Measurements from ENCODE around the gene QRICH1. TPM values are rescaled to one million over a fixed set of nuclear protein-coding genes. Genes with fewer than 3 reads are reported as not detected.
A peak's percentile ranks its signal among the peaks of the same experiment; 100 is the strongest.

Gene QRICH1, protein sequence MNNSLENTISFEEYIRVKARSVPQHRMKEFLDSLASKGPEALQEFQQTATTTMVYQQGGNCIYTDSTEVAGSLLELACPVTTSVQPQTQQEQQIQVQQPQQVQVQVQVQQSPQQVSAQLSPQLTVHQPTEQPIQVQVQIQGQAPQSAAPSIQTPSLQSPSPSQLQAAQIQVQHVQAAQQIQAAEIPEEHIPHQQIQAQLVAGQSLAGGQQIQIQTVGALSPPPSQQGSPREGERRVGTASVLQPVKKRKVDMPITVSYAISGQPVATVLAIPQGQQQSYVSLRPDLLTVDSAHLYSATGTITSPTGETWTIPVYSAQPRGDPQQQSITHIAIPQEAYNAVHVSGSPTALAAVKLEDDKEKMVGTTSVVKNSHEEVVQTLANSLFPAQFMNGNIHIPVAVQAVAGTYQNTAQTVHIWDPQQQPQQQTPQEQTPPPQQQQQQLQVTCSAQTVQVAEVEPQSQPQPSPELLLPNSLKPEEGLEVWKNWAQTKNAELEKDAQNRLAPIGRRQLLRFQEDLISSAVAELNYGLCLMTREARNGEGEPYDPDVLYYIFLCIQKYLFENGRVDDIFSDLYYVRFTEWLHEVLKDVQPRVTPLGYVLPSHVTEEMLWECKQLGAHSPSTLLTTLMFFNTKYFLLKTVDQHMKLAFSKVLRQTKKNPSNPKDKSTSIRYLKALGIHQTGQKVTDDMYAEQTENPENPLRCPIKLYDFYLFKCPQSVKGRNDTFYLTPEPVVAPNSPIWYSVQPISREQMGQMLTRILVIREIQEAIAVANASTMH
- total RNA-seq = 101 TPM

GRCh38 chr3:49093853-49094767 is at the start of gene QRICH1:
QRICH1 (minus strand) TSS chr3:49094071; CDS start chr3:49077017, 17,054 bp downstream.
- intact Hi-C loops (cut with DNase I) = no loop called here
- DNase-seq (ENCODE audit: low spot score) (peak; percentile 99), ATAC-seq (peak; percentile 98)

GRCh38 chr3:49140080-49140479 is 46.2 kb upstream of the QRICH1 start:
- intact Hi-C loops (cut with DNase I) = no loop called here
- DNase-seq (ENCODE audit: low spot score) = no peak
- no peak for ATAC-seq

DNA sequence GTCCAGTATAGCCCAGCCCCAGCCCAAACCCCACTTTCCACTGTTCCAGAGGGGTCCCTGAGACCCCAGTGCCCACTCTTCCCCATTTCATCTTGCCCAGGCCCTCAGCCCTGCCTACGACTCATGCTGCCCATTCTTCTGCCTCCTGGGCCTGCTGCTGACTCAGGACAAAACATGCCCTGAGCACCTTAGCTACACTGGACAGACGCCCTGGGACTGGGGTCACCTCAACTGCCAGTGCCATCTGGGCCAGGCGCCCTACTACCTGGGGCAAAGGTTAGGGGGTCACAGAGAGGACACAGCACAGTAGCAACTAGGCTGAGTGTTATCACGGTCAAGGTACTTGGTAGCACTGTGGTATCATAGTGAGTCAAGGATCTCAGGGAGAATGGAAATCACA is 41.6 kb upstream of the QRICH1 start:
- ATAC-seq = no peak
- intact Hi-C loops (cut with DNase I) = no loop called here
- no peak for DNase-seq (ENCODE audit: low spot score)

- ATAC-seq (no peak), DNase-seq (ENCODE audit: low spot score) (no peak)
- intact Hi-C loops (cut with DNase I) = no loop called here
Measured at GRCh38 chr3:49134471-49135265, 40.8 kb upstream of the QRICH1 start.

GRCh38 chr3:49133226-49133951 is 39.5 kb upstream of the QRICH1 start:
- DNase-seq (ENCODE audit: low spot score) (peak; percentile 90), ATAC-seq (peak; percentile 95)
- intact Hi-C loops (cut with DNase I) = no loop called here

- peak; percentile 93 for ATAC-seq
- peak; percentile 86 for DNase-seq (ENCODE audit: low spot score)
- intact Hi-C loops (cut with DNase I) = no loop called here
Measured at GRCh38 chr3:49132437-49133225, 38.8 kb upstream of the QRICH1 start, which contains the start of gene LAMB2. LAMB2 (minus strand) TSS chr3:49133050; CDS start chr3:49132867, 183 bp downstream.

- DNase-seq (ENCODE audit: low spot score) = no peak
- intact Hi-C loops (cut with DNase I) = no loop called here
- no peak for ATAC-seq
Measured at GRCh38 chr3:49132073-49132436, 38.2 kb upstream of the QRICH1 start.

DNA sequence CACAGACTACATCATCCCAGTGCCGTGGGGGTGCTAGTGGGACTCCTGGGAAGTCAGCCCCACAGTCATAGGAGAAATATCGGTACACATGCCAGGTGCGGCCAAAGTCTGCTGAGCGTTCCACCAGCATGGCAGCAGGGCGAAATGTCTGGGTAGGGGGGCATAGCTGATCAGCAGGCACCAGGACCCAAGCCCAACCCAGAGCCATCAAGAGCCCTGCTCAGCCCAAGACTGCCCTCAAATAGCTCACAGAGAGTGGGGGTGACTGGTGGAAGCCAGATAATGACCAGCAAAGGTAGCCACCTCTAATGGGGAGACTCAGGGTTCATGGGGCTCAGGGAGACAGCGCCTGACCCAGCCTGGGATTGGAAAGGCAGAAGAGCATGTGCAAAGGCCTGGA is 37.7 kb upstream of the QRICH1 start:
- DNase-seq (ENCODE audit: low spot score) (no peak), ATAC-seq (no peak)
- intact Hi-C loops (cut with DNase I) = no loop called here

GRCh38 chr3:49131040-49131439 is 37.2 kb upstream of the QRICH1 start:
- DNase-seq (ENCODE audit: low spot score) (no peak), ATAC-seq (no peak)
- intact Hi-C loops (cut with DNase I) = no loop called here

- intact Hi-C loops (cut with DNase I) = no loop called here
Measured at GRCh38 chr3:49124991-49125670, 31.3 kb upstream of the QRICH1 start.

GRCh38 chr3:49124203-49124602 is 30.3 kb upstream of the QRICH1 start:
- ATAC-seq (no peak), DNase-seq (ENCODE audit: low spot score) (no peak)
- intact Hi-C loops (cut with DNase I) = no loop called here

More at GRCh38 chr3:49124991-49125670, 31.3 kb upstream of the QRICH1 start:
- ATAC-seq (no peak), DNase-seq (ENCODE audit: low spot score) (no peak)

GRCh38 chr3:49123687-49124086 is 29.8 kb upstream of the QRICH1 start:
- no peak for ATAC-seq
- intact Hi-C loops (cut with DNase I) = no loop called here

GRCh38 chr3:49122886-49123545 is 29.1 kb upstream of the QRICH1 start:
- ATAC-seq (no peak), DNase-seq (ENCODE audit: low spot score) (no peak)
- intact Hi-C loops (cut with DNase I) = no loop called here

More at GRCh38 chr3:49123687-49124086, 29.8 kb upstream of the QRICH1 start:
- DNase-seq (ENCODE audit: low spot score) = no peak

- intact Hi-C loops (cut with DNase I) = no loop called here
- no peak for DNase-seq (ENCODE audit: low spot score)
- ATAC-seq = no peak
Measured at GRCh38 chr3:49122451-49122850, 28.6 kb upstream of the QRICH1 start.

GRCh38 chr3:49122022-49122421 is 28.2 kb upstream of the QRICH1 start:
- intact Hi-C loops (cut with DNase I) = no loop called here
- DNase-seq (ENCODE audit: low spot score) (no peak), ATAC-seq (no peak)

- peak; percentile 5 for ATAC-seq
- intact Hi-C loops (cut with DNase I) = no loop called here
- no peak for DNase-seq (ENCODE audit: low spot score)
Measured at GRCh38 chr3:49121132-49121736, 27.4 kb upstream of the QRICH1 start.

Data from sciatic nerve (tissue), 2 donors.